Measurements from ENCODE around the gene RASAL2. TPM values are rescaled to one million over a fixed set of nuclear protein-coding genes. Genes with fewer than 3 reads are reported as not detected.

RASAL2 gene
- total and polyA plus RNA-seq, 9 of the 15 experiments (the other 6 are each of a cell fraction or from before 2014, with no cell fraction given) = 0.13 to 1.0 (median 0.62) TPM

- TF ChIP-seq FOXO4 (CRISPR knock-in tag; IDR thresholded peaks at IDR 0.05) (no peak), LARP7 (IDR thresholded peaks at IDR 0.05) (no peak), SMAD1 (IDR thresholded peaks at IDR 0.05; ENCODE audit: low read depth, low read length, partially characterized antibody) (no peak), PTTG1 (tag; IDR thresholded peaks at IDR 0.05; ENCODE audit: low read depth) (no peak), NCOA1 (IDR thresholded peaks at IDR 0.05; ENCODE audit: low read depth) (no peak), PURB (CRISPR knock-in tag; IDR thresholded peaks at IDR 0.05; ENCODE audit: low read depth) (no peak), CCAR2 (IDR thresholded peaks at IDR 0.05; ENCODE audit: low read depth, low read length) (no peak), SIX5 (IDR thresholded peaks at IDR 0.05; ENCODE audit: borderline replicate concordance in 1 of 2, insufficient read depth in 1 of 2, low read depth in 1 of 2, low read length in 2 of 2) (no peak), HOMEZ (CRISPR knock-in tag; IDR thresholded peaks at IDR 0.05) (no peak), ZNF780A (CRISPR knock-in tag; IDR thresholded peaks at IDR 0.05) (no peak), ID3 (CRISPR knock-in tag; IDR thresholded peaks at IDR 0.05) (no peak), ID3 (tag; IDR thresholded peaks at IDR 0.05) (no peak), FOXK1 (CRISPR knock-in tag; IDR thresholded peaks at IDR 0.05; ENCODE audit: borderline replicate concordance) (no peak), ZNF436 (CRISPR knock-in tag; IDR thresholded peaks at IDR 0.05) (no peak), HMGN3 (IDR thresholded peaks at IDR 0.05; ENCODE audit: borderline replicate concordance, extremely low read depth, insufficient read length, low read depth, low read length) (no peak), KDM2B (CRISPR knock-in tag; IDR thresholded peaks at IDR 0.05) (no peak), ZC3H4 (CRISPR knock-in tag; IDR thresholded peaks at IDR 0.05; ENCODE audit: borderline replicate concordance) (no peak), COPS2 (conservative IDR thresholded peaks at IDR 0.05) (no peak), ZFP1 (CRISPR knock-in tag; IDR thresholded peaks at IDR 0.05) (no peak), MCM5 (IDR thresholded peaks at IDR 0.05; ENCODE audit: low read depth) (no peak), PTRF (tag; IDR thresholded peaks at IDR 0.05) (no peak), MBD2 (IDR thresholded peaks at IDR 0.05; ENCODE audit: borderline replicate concordance, low read depth) (no peak), ZNF766 (CRISPR knock-in tag; conservative IDR thresholded peaks at IDR 0.05) (no peak)
- TF ChIP-seq, protein P1, sequence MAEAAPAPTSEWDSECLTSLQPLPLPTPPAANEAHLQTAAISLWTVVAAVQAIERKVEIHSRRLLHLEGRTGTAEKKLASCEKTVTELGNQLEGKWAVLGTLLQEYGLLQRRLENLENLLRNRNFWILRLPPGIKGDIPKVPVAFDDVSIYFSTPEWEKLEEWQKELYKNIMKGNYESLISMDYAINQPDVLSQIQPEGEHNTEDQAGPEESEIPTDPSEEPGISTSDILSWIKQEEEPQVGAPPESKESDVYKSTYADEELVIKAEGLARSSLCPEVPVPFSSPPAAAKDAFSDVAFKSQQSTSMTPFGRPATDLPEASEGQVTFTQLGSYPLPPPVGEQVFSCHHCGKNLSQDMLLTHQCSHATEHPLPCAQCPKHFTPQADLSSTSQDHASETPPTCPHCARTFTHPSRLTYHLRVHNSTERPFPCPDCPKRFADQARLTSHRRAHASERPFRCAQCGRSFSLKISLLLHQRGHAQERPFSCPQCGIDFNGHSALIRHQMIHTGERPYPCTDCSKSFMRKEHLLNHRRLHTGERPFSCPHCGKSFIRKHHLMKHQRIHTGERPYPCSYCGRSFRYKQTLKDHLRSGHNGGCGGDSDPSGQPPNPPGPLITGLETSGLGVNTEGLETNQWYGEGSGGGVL (CRISPR knock-in tag; IDR thresholded peaks at IDR 0.05) = no peak
- TF ChIP-seq, protein P2, sequence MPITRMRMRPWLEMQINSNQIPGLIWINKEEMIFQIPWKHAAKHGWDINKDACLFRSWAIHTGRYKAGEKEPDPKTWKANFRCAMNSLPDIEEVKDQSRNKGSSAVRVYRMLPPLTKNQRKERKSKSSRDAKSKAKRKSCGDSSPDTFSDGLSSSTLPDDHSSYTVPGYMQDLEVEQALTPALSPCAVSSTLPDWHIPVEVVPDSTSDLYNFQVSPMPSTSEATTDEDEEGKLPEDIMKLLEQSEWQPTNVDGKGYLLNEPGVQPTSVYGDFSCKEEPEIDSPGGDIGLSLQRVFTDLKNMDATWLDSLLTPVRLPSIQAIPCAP (CRISPR knock-in tag; IDR thresholded peaks at IDR 0.05; ENCODE audit: borderline replicate concordance) = no peak
These were observed 382 bp upstream of the RASAL2 start (continued) for GRCh38 chr1:178093494-178093950.

All from K562 (cell line).